Measurements from ENCODE around the gene HAUS7.

The HAUS7 gene

GRCh38 chrX:153450114-153450948 lies 20.0 kb downstream of the HAUS7 start:
- no peak for DNase-seq

- no peak for DNase-seq
Measured at GRCh38 chrX:153449368-153450113, 20.8 kb downstream of the HAUS7 start.

GRCh38 chrX:153448556-153449367 lies 21.6 kb downstream of the HAUS7 start:
- no peak for DNase-seq

GRCh38 chrX:153447581-153447960 lies 22.8 kb downstream of the HAUS7 start:
- no peak for DNase-seq

GRCh38 chrX:153446950-153447580 lies 23.3 kb downstream of the HAUS7 start:
- no peak for DNase-seq

GRCh38 chrX:153446636-153446936 lies 23.8 kb downstream of the HAUS7 start:
- DNase-seq, result no peak

- DNase-seq, result no peak
Measured at GRCh38 chrX:153445856-153446635, 24.3 kb downstream of the HAUS7 start, which contains the start of gene TREX2. TREX2 (minus strand) TSS chrX:153446056; CDS start chrX:153445430, 626 bp downstream.

GRCh38 chrX:153445106-153445855 lies 25.1 kb downstream of the HAUS7 start:
- no peak for DNase-seq

- no peak for DNase-seq
Measured at GRCh38 chrX:153444333-153445011, 25.9 kb downstream of the HAUS7 start.

- DNase-seq, result no peak
Measured at GRCh38 chrX:153443476-153444332, 26.7 kb downstream of the HAUS7 start.

- DNase-seq, result no peak
Measured at GRCh38 chrX:153442463-153442862, 27.9 kb downstream of the HAUS7 start.

- no peak for DNase-seq
Measured at GRCh38 chrX:153441981-153442380, 28.4 kb downstream of the HAUS7 start.

- no peak for DNase-seq
Measured at GRCh38 chrX:153441296-153441695, 29.1 kb downstream of the HAUS7 start.

GRCh38 chrX:153440556-153441135 lies 29.7 kb downstream of the HAUS7 start:
- no peak for DNase-seq

GRCh38 chrX:153439977-153440376 lies 30.4 kb downstream of the HAUS7 start:
- no peak for DNase-seq

- DNase-seq, result no peak
Measured at GRCh38 chrX:153438532-153438931, 31.8 kb downstream of the HAUS7 start.

- no peak for DNase-seq
Measured at GRCh38 chrX:153435845-153436244, 34.5 kb downstream of the HAUS7 start.

- DNase-seq, result no peak
Measured at GRCh38 chrX:153434801-153435200, 35.6 kb downstream of the HAUS7 start.

- DNase-seq, result no peak
Measured at GRCh38 chrX:153433781-153434285, 36.5 kb downstream of the HAUS7 start.

Measured in CD4-positive, alpha-beta T cell treated with Interleukin-21 for 1 hour (primary cell).